MM.1S (cell line): ENCODE results near the gene MYOCOS.

Experiments
- CTCF ChIP-seq: fragments of 300-600 bp; sonication (generic); IDR thresholded peaks from 2 replicates; pipeline ENCODE4 v1.5.1; 2016; ENCODE audit warnings: antibody characterized with exemption, low read length, mixed read lengths
- EZH2 ChIP-seq: fragments of 300-600 bp; sonication (generic); optimal IDR thresholded peaks from 2 replicates; pipeline ENCODE3; 2017; ENCODE audit warnings: low read depth, mild to moderate bottlenecking, antibody characterized with exemption, low read length, mixed read lengths
- EZH2phosphoT487 ChIP-seq: fragments of 300-600 bp; sonication (generic); IDR thresholded peaks from 2 replicates; pipeline ENCODE4 v1.6.1; 2018; ENCODE audit warnings: antibody characterized with exemption, low read length

DNA sequence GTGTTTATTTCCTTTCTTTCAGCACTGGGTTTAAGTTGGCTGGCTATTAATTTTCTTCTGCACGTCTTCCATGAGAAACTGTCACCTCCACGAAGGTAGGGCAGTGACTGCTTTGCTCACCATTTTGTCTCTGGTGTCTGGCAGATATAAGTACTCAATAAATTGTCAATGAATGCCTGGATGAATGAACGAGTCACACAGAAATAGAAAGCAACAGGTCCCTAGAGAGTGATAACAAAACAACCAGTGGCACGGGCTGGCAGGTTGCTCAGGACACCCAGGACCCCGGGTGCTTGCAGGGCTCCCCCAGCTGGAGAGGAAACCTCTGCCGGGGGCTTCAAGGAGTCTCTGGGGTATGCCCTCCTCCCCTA, 33.7 kb downstream of the MYOCOS start:
- no peak for TF ChIP-seq CTCF
- no peak for TF ChIP-seq EZH2
- TF ChIP-seq EZH2phosphoT487 = no peak
